ENCODE measurements around the gene TMUB1.

- TF ChIP-seq POLR2A (IDR thresholded peaks at IDR 0.05; ENCODE audit: low read depth, low read length) = no peak
- TF ChIP-seq SPI1 (IDR thresholded peaks at IDR 0.05; ENCODE audit: low read depth, low read length) = no peak
- TF ChIP-seq TAF1 (IDR thresholded peaks at IDR 0.05; ENCODE audit: low read depth, low read length) = no peak
- no peak for TF ChIP-seq POLR2AphosphoS5 (IDR thresholded peaks at IDR 0.05; ENCODE audit: low read depth, low read length)
These were observed 46.0 kb upstream of the TMUB1 start for GRCh38 chr7:151129117-151129959.
